CD14-positive monocyte (primary cell): Measurements from ENCODE around the gene FRAS1. TPM values are rescaled to one million over a fixed set of nuclear protein-coding genes. Genes with fewer than 3 reads are reported as not detected.

Experiments used
- DNase-seq, 3 donors: peaks; one replicate each; pipeline ENCODE4 v3.0.0-alpha.2; 2011 to 2022
- H2AFZ ChIP-seq: 2 replicates; pipeline ENCODE4 v1.6.0; 2012; ENCODE audit warnings: mild to moderate bottlenecking, low read depth, low read length, inconsistent platforms; ENCODE audit not compliant: insufficient read depth, poor library complexity, severe bottlenecking
- H3K27ac ChIP-seq, 2 donors: 1 replicate in 1 of 2; 2 replicates in 1 of 2; pipeline ENCODE4 v1.5.1; 2012 to 2013; ENCODE audit warnings: low read length in 2 of 2, control low read depth in 1 of 2, inconsistent platforms in 1 of 2, low read depth in 1 of 2, mild to moderate bottlenecking in 1 of 2
- H3K27me3 ChIP-seq, 2 donors: one replicate each; pipeline versions ENCODE4 v1.6.0 to v1.6.1; 2011 to 2013; ENCODE audit warnings: low read length in 2 of 2; ENCODE audit not compliant: control insufficient read depth in 2 of 2, insufficient read depth in 2 of 2
- H3K36me3 ChIP-seq, 2 donors: replicated peaks in 1 of 2; 1 replicate in 1 of 2; 2 replicates in 1 of 2; pipeline versions ENCODE4 v1.5.1 to v1.6.1; 2012 to 2013; ENCODE audit warnings: low read length in 2 of 2, control low read depth in 1 of 2, inconsistent platforms in 1 of 2, mild to moderate bottlenecking in 1 of 2; ENCODE audit not compliant: insufficient read depth in 2 of 2, control insufficient read depth in 1 of 2
- H3K4me1 ChIP-seq, 2 donors: 1 replicate in 1 of 2; 2 replicates in 1 of 2; pipeline versions ENCODE4 v1.5.1 to v1.6.1; 2012 to 2013; ENCODE audit warnings: low read length in 2 of 2, control low read depth in 1 of 2, inconsistent platforms in 1 of 2, mild to moderate bottlenecking in 1 of 2, moderate library complexity in 1 of 2; ENCODE audit not compliant: insufficient read depth in 2 of 2, control insufficient read depth in 1 of 2
- H3K4me2 ChIP-seq: replicated peaks from 2 replicates; pipeline ENCODE3; 2012; ENCODE audit warnings: low read length, moderate library complexity, mild to moderate bottlenecking; ENCODE audit not compliant: poor library complexity, severe bottlenecking; ENCODE audit errors: extremely low read depth
- H3K4me3 ChIP-seq, 3 experiments: fragments of 200-600 bp in 1 of 3; sonication (generic) in 1 of 3; replicated peaks in 1 of 3; 1 replicate in 2 of 3; 2 replicates in 1 of 3; pipeline ENCODE4 v1.5.1; 2011 to 2013; ENCODE audit warnings: low read length in 3 of 3, mild to moderate bottlenecking in 3 of 3, control low read depth in 2 of 3, low read depth in 2 of 3, inconsistent platforms in 1 of 3, moderate library complexity in 1 of 3
- H3K79me2 ChIP-seq: 2 replicates; pipeline ENCODE4 v1.6.0; 2012; ENCODE audit warnings: mild to moderate bottlenecking, control low read depth, inconsistent platforms, low read length, moderate library complexity; ENCODE audit not compliant: insufficient read depth
- H3K9ac ChIP-seq: 2 replicates; pipeline ENCODE4 v1.6.0; 2017; ENCODE audit warnings: low read length, mild to moderate bottlenecking; ENCODE audit not compliant: insufficient read depth, poor library complexity, severe bottlenecking
- H3K9me3 ChIP-seq, 2 donors: replicated peaks in 1 of 2; 1 replicate in 1 of 2; 2 replicates in 1 of 2; pipeline versions ENCODE4 v1.5.1 to v1.6.1; 2012 to 2013; ENCODE audit warnings: low read length in 2 of 2, control low read depth in 1 of 2; ENCODE audit not compliant: control insufficient read depth in 1 of 2, insufficient read depth in 1 of 2
- H4K20me1 ChIP-seq: 2 replicates; pipeline ENCODE4 v1.6.0; 2012; ENCODE audit warnings: mild to moderate bottlenecking, low read length, control low read depth, moderate library complexity; ENCODE audit not compliant: insufficient read depth
- H3K27ac Mint-ChIP-seq, 7 donors: one replicate each; pipeline ENCODE4 v1.8.0; 2020; ENCODE audit warnings: mild to moderate bottlenecking in 7 of 7, mixed read lengths in 7 of 7, moderate library complexity in 6 of 7, inconsistent platforms in 2 of 7
- H3K27me3 Mint-ChIP-seq, 3 donors: one replicate each; pipeline ENCODE4 v1.8.0; 2021 to 2022; ENCODE audit warnings: low read depth in 3 of 3, mild to moderate bottlenecking in 3 of 3, mixed read lengths in 3 of 3, moderate library complexity in 3 of 3, inconsistent platforms in 1 of 3
- H3K36me3 Mint-ChIP-seq, 2 donors: one replicate each; pipeline ENCODE4 v1.8.0; 2020; ENCODE audit warnings: mixed read lengths in 2 of 2, inconsistent platforms in 1 of 2, mild to moderate bottlenecking in 1 of 2
- H3K4me1 Mint-ChIP-seq: one replicate; pipeline ENCODE4 v1.8.0; 2020; ENCODE audit warnings: mild to moderate bottlenecking, mixed read lengths
- H3K4me3 Mint-ChIP-seq, 2 donors: one replicate each; pipeline ENCODE4 v1.8.0; 2020; ENCODE audit warnings: mild to moderate bottlenecking in 2 of 2, mixed read lengths in 2 of 2, moderate library complexity in 1 of 2
- H3K9me3 Mint-ChIP-seq, 7 donors: one replicate each; pipeline ENCODE4 v1.8.0; 2020 to 2022; ENCODE audit warnings: mixed read lengths in 7 of 7, mild to moderate bottlenecking in 6 of 7, moderate library complexity in 6 of 7, inconsistent platforms in 2 of 7
- CTCF ChIP-seq: fragments of 200-600 bp; IDR thresholded peaks from one replicate; pipeline ENCODE4 v1.8.0; 2022; ENCODE audit warnings: antibody characterized with exemption, mild to moderate bottlenecking
- WGBS: methylation state at CpG from one replicate; pipeline ENCODE4 v1.1.5; 2013; ENCODE audit warnings: missing lambda C conversion rate; ENCODE audit not compliant: insufficient coverage; 5-methylcytosine and 5-hydroxymethylcytosine counted together
- intact Hi-C, 2 donors: fragments of 100-400 bp; cut with micrococcal nuclease; formaldehyde crosslinking; loops; one replicate each; pipeline versions ENCODE4 v1.15.0 to v1.15.1; 2023
- polyA plus RNA-seq, 3 donors: library from polyadenylated mRNA; depleted of rRNA in 1 of 3; unstranded in 2 of 3; stranded (reverse) in 1 of 3; fragments of 300-500 nt in 2 of 3; fragments of >200 nt in 1 of 3; fragmentation: Illumina TruSeq in 2 of 3; gene quantifications; 1 replicate in 2 of 3; 2 replicates in 1 of 3; pipeline ENCODE4 v1.2.3, GENCODE V29; 2012 to 2021

FRAS1 gene
- polyA plus RNA-seq, 3 donors = not detected

- TF ChIP-seq CTCF = no peak
- H3K79me2 ChIP-seq = no peaks in the 10 kb centered on the region
- no peaks in the 10 kb centered on the region for H3K36me3 ChIP-seq
- H3K27ac Mint-ChIP-seq = no peak overlapping the region
- no peaks in the 10 kb centered on the region for H3K9me3 ChIP-seq
- H3K27me3 Mint-ChIP-seq = peaks cover 0 to 3% (median 2%) of the 10 kb centered on the region in 3 donors
- intact Hi-C loops = no loop called here
- no peak overlapping the region for H3K4me3 ChIP-seq
- no peaks in the 10 kb centered on the region for H3K36me3 Mint-ChIP-seq
- H3K4me1 Mint-ChIP-seq = no peaks in the 10 kb centered on the region
- H3K4me2 ChIP-seq = no peak overlapping the region
- no peak overlapping the region for H3K9ac ChIP-seq
- WGBS = no CpG with 5 or more reads among the region's 4 CpGs
- DNase-seq = no peak
- H3K27ac ChIP-seq = no peak overlapping the region
- H3K9me3 Mint-ChIP-seq = peaks cover 0 to 5% (median 2%) of the 10 kb centered on the region in 7 donors
- H3K4me3 Mint-ChIP-seq = no peak overlapping the region
- no peaks in the 10 kb centered on the region for H3K4me1 ChIP-seq
- H3K27me3 ChIP-seq = no peaks in the 10 kb centered on the region
- no peak overlapping the region for H2AFZ ChIP-seq
- H4K20me1 ChIP-seq = no peaks in the 10 kb centered on the region
These were observed 304.5 kb downstream of the FRAS1 start for GRCh38 chr4:78361621-78362120.

DNA sequence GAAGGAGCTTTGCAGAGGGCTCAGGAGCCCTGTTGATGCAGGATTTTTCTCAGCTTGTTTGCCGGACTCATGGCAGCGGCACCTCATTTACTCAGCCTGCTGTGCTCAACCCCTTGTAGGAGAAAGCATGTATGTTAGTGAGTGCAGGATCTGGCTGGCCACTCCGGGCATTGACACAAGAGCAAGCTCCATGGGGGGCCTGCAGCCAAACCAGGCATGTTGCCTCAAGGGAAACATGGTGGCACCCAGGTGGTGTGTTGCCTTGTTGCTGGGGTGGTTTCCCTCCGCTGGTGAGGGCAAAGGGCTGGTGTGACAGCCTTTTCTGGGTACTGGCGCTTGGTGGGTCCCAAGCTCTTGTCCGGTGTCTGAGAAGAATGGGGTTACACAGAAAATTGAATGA lies 305.2 kb downstream of the FRAS1 start:
- Histone ChIP-seq H3K4me2 (no peak overlapping the region), H3K4me3 (no peak overlapping the region), H3K27me3 (no peaks in the 10 kb centered on the region), H3K4me1 (no peaks in the 10 kb centered on the region), H3K27ac (no peak overlapping the region), H2AFZ (no peak overlapping the region), H4K20me1 (no peaks in the 10 kb centered on the region), H3K36me3 (no peaks in the 10 kb centered on the region), H3K79me2 (no peaks in the 10 kb centered on the region), H3K9me3 (no peaks in the 10 kb centered on the region), H3K9ac (no peak overlapping the region)
- Mint-ChIP-seq H3K9me3 (peaks cover 0 to 5% (median 2%) of the 10 kb centered on the region in 7 donors), H3K4me3 (no peak overlapping the region), H3K36me3 (no peaks in the 10 kb centered on the region), H3K27me3 (peaks cover 0 to 3% (median 2%) of the 10 kb centered on the region in 3 donors), H3K27ac (no peak overlapping the region), H3K4me1 (no peaks in the 10 kb centered on the region)
- no peak for TF ChIP-seq CTCF
- intact Hi-C loops = no loop called here
- no peak for DNase-seq
- WGBS = 98% methylated on average over 6 of the region's 6 CpGs
